HG02571 (cell line): ENCODE measurements around the gene TMEM202.
"Not testable (repeated sequence)": the region's sequence is repeated elsewhere in the genome, so short reads cannot be mapped to it uniquely, and the experiment has no call there.

ENCODE experiments used
- ATAC-seq: cut with Tn5 transposase; IDR thresholded peaks from one replicate; pipeline ENCODE4 v1.9.1; 2021; ENCODE audit warnings: mild to moderate bottlenecking, moderate library complexity; ENCODE audit not compliant: unreplicated experiment

TMEM202 gene

DNA sequence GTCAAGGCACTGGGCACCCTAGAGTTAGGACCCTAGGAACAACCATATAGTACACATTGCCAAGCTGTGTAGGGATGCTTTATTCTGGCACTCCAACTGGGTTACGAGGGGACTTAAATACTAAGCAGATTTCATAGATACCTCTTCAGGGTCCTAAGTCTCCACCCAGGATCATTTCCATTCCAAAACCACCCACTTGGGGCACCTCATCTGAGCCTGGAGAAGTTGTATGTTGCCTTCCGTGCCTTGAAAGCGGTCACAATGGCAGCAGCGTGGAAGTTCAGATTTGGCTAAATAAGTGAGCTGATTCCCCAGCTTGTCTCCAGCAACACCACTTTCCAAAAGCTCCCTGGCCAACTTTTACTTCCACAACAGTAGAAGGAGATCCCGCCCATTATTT, 4.6 kb downstream of the TMEM202 start:
- no peak for ATAC-seq

DNA sequence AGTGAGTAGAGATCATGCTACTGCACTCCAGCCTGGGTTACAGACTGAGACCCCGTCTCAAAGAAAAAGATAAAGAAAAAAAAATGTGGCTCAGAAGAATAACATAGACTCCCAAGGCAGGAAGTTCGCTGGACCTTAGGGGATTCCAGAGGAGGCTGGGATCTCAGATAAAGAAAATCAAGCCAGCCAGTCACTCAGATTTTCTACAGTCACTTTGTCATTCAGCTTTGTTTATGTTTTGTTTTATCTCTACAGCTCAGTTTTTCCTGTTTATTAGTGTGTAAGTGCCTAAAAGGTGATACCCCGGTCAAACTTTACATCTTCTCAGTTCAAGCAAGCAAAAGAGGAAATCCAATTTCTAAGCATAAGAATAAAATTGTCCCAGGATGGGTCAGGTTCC, 6.3 kb downstream of the TMEM202 start:
- no peak for ATAC-seq

GRCh38 chr15:72404841-72405240, 6.7 kb downstream of the TMEM202 start:
- ATAC-seq = no peak

DNA sequence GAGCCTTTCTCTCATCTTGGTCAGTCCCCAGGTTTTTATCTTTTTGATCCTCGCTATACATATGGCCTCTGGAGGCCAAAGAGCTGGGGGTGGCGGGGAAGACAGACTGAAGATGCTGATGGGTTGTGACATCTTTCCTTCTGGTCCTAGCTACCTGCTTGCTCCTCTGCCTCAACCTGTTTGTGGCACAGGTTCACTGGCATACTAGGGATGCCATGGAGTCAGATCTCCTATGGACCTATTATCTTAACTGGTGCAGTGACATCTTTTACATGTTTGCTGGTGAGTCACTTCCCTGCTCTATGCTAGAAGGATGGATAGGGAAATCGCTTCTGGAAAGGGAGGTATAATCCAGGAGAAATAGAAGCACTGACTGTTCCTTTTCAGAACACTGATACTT, 8.8 kb downstream of the TMEM202 start:
- ATAC-seq = no peak

GRCh38 chr15:72411111-72411510, 13.0 kb downstream of the TMEM202 start:
- no peak for ATAC-seq

DNA sequence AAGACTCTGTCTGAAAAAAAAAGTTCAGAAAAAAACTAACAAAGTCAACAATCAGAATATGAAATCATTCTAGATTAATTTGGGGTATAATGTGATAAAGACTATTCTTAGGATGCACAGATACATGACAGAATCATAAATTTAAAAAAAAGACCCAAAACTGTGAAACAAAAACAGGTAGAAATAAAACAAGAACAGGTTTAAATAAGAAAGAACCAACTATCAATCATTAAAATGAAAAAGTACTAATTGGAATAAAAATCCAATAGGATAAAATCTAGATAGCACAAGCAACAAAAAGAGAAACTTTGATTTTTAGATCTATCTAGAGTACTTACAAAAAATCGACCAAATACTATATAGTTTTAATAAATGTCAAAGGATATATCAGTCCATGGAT, 13.4 kb downstream of the TMEM202 start:
- no peak for ATAC-seq

GRCh38 chr15:72413337-72413736, 15.2 kb downstream of the TMEM202 start:
- ATAC-seq = not testable (repeated sequence)

GRCh38 chr15:72415304-72415703, 17.2 kb downstream of the TMEM202 start:
- ATAC-seq = no peak

DNA sequence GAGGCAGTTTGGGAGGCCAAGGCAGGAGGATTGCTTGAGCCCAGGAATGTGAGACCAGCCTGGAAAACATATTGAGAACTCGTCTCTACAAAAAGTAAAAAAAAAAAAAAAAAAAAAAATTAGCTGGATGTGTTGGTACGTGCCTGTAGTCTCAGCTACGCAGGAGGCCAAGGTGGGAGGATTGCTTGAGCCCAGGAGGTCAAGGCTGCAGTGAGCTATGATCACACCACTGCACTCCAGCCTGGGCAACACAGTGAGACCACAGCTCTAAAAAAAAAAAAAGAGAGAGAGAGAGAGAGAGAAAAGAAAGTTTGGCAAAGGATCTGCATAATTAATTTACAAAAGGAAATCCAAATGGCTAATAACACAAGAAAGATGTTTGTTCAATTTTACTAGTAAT, 21.7 kb downstream of the TMEM202 start:
- ATAC-seq = not testable (repeated sequence)

GRCh38 chr15:72420576-72420975, 22.5 kb downstream of the TMEM202 start:
- no peak for ATAC-seq

GRCh38 chr15:72421484-72421883, 23.4 kb downstream of the TMEM202 start:
- no peak for ATAC-seq

- no peak for ATAC-seq
Observed at GRCh38 chr15:72423256-72423655, 25.2 kb downstream of the TMEM202 start.

DNA sequence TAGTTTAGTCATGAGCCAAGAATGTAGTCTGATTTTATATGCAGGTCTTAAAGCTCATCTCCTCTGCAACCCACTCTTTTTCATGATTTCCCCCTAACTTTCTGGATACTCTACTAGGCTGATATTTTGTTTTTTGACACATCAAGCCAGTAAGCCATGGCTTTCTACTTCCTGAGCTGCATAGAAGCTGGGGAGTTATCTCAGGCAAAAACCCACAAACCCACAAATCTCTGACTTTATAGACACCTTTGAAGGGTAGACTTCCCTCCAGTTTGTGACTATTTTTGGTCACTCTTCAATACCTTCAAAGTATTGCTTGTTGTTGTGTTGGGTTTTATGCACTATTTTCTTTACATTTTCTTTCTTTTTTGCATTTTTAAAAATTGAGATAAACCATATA, 28.6 kb downstream of the TMEM202 start:
- ATAC-seq = no peak

DNA sequence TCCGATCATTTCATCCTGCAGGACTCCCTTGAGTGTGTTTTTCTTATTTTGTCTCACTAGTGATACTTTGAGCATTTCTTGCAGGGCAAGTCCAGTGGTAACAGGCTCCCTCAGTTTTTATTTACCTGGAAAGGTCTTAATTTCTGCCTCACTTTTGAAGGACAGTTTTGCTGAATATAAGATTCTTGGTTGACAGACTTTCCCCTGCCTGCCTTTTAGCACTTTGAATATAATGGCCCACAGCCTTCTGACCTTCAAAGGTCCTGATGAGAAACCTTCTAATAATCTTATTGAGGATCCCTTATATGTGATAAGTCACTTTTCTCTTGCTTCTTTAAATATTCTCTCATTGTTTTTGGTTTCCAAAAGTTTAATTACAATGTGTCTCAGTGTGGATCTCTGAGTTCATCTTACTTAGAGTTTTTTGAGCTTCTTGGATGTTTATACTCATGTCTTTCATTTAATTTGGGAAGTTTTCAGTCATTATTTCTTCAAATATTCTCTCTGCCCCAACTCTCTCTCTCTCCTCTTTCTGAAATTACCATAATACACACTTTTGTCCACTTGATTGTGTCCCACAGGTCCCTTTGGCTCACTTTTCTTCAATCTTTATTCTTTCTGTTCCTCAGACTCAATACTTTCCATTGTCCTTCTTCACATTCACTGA, 39.7 kb downstream of the TMEM202 start:
- no peak for ATAC-seq

- ATAC-seq = not testable (repeated sequence)
Observed at GRCh38 chr15:72442848-72443247, 44.7 kb downstream of the TMEM202 start.

DNA sequence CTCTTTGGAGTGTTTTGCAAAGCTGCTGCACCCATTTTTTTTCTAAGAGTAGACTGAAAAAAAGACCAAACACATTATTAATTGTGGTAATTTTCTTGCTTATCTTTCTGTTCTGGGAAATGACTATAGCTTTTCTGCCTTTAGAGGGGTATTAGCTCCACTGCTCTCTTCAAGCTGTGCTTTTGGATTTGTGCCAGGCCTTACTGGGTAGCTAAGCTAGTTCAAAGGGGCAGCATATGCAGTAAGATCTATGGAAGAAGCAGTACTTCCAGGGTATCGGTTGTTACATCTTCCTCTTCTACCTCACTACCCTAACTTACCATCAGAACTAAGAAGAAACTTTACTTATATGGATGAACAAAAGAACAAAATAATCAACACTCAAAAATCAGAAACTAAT, 47.3 kb downstream of the TMEM202 start:
- no peak for ATAC-seq

DNA sequence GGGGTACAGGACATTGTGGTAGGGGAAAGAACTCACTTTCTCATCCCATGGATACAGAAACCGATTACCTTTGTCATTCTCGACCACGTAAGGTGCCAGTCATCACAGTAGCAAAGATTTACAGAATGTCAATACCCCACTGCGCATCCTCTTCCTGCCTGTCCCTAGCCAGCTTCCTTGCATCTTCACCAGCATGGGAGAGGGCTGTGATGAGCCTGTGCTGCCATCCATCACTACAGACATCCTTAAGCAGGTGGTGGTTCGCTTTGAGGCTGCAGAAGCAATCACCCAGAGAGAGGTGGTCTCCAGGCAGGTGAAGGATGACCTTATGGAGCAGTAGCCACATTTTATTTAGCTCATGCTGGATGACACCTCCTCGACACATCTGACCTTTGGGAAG, 52.7 kb downstream of the TMEM202 start:
- ATAC-seq = no peak

- no peak for ATAC-seq
Observed at GRCh38 chr15:72451224-72451623, 53.1 kb downstream of the TMEM202 start.

DNA sequence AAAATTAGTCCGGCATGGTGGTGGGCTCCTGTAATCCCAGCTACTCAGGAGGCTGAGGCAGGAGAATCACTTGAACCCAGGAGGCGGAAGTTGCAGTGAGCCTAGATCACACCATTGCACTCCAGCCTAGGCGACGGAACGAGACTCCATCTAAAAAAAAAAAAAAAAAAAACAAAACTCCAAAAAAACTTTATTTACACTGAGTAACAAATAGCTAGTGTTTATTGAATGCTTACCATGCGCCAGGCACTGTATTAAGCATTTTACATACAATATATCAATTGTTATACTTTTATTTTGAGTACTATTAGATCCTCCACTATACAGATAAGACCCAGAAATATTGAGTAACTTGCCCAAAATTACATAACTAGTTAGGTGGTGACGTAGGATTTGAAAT, 58.6 kb downstream of the TMEM202 start:
- no peak for ATAC-seq
